ENCODE results near the gene SDC1. TPM values are rescaled to one million over a fixed set of nuclear protein-coding genes. Genes with fewer than 3 reads are reported as not detected.
A peak's percentile ranks its signal among the peaks of the same experiment; 100 is the strongest.

The SDC1 gene
- total RNA-seq, 1 donor from 2014 or later, result 35.1 TPM

- Mint-ChIP-seq H3K4me1 (ENCODE audit: low read depth) (peaks cover 49% of the 10 kb centered on the region), H3K9me3 (ENCODE audit: low read depth) (no peaks in the 10 kb centered on the region), H3K27ac (no peak overlapping the region), H3K4me3 (ENCODE audit: low read depth) (no peak overlapping the region), H3K36me3 (ENCODE audit: insufficient read depth) (no peaks in the 10 kb centered on the region), H3K27me3 (no peaks in the 10 kb centered on the region)
- no peak for DNase-seq (ENCODE audit: low spot score, unreplicated experiment)
- TF ChIP-seq, protein P1, sequence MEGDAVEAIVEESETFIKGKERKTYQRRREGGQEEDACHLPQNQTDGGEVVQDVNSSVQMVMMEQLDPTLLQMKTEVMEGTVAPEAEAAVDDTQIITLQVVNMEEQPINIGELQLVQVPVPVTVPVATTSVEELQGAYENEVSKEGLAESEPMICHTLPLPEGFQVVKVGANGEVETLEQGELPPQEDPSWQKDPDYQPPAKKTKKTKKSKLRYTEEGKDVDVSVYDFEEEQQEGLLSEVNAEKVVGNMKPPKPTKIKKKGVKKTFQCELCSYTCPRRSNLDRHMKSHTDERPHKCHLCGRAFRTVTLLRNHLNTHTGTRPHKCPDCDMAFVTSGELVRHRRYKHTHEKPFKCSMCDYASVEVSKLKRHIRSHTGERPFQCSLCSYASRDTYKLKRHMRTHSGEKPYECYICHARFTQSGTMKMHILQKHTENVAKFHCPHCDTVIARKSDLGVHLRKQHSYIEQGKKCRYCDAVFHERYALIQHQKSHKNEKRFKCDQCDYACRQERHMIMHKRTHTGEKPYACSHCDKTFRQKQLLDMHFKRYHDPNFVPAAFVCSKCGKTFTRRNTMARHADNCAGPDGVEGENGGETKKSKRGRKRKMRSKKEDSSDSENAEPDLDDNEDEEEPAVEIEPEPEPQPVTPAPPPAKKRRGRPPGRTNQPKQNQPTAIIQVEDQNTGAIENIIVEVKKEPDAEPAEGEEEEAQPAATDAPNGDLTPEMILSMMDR (IDR thresholded peaks at IDR 0.05; ENCODE audit: unreplicated experiment), result no peak
Observed at GRCh38 chr2:20187331-20187730, 37.6 kb downstream of the SDC1 start.

DNA sequence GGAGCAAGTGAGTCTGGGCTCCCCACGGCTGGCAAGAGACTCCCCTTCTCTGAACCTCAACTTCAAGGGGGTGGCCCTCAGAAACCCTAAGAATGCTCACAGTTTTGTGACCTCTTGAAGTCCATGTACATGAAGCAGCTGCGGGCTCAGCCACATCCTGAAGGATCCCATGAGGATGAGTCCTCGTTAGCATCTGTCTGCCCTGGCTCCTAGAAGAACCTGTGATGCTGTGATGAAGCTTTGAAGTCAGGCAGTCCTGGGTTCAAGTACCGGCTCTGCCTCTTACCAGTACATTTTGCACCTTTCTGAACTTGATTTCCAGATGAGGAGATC is 38.1 kb downstream of the SDC1 start:
- H3K36me3 Mint-ChIP-seq (ENCODE audit: insufficient read depth), result no peaks in the 10 kb centered on the region
- no peaks in the 10 kb centered on the region for H3K9me3 Mint-ChIP-seq (ENCODE audit: low read depth)
- peaks cover 49% of the 10 kb centered on the region for H3K4me1 Mint-ChIP-seq (ENCODE audit: low read depth)
- peak overlapping the region; percentile 96 for H3K27ac Mint-ChIP-seq
- H3K27me3 Mint-ChIP-seq, result no peaks in the 10 kb centered on the region
- DNase-seq (ENCODE audit: low spot score, unreplicated experiment), result no peak
- no peak overlapping the region for H3K4me3 Mint-ChIP-seq (ENCODE audit: low read depth)
- TF ChIP-seq, protein P1 (IDR thresholded peaks at IDR 0.05; ENCODE audit: unreplicated experiment), result no peak

GRCh38 chr2:20186078-20186854 is 38.7 kb downstream of the SDC1 start:
- peak overlapping the region; percentile 14 for H3K4me3 Mint-ChIP-seq (ENCODE audit: low read depth)
- peak overlapping the region; percentile 96 for H3K27ac Mint-ChIP-seq
- no peak for DNase-seq (ENCODE audit: low spot score, unreplicated experiment)
- peaks cover 49% of the 10 kb centered on the region for H3K4me1 Mint-ChIP-seq (ENCODE audit: low read depth)
- no peaks in the 10 kb centered on the region for H3K9me3 Mint-ChIP-seq (ENCODE audit: low read depth)
- no peaks in the 10 kb centered on the region for H3K36me3 Mint-ChIP-seq (ENCODE audit: insufficient read depth)
- TF ChIP-seq, protein P1 (IDR thresholded peaks at IDR 0.05; ENCODE audit: unreplicated experiment), result no peak
- no peaks in the 10 kb centered on the region for H3K27me3 Mint-ChIP-seq

DNA sequence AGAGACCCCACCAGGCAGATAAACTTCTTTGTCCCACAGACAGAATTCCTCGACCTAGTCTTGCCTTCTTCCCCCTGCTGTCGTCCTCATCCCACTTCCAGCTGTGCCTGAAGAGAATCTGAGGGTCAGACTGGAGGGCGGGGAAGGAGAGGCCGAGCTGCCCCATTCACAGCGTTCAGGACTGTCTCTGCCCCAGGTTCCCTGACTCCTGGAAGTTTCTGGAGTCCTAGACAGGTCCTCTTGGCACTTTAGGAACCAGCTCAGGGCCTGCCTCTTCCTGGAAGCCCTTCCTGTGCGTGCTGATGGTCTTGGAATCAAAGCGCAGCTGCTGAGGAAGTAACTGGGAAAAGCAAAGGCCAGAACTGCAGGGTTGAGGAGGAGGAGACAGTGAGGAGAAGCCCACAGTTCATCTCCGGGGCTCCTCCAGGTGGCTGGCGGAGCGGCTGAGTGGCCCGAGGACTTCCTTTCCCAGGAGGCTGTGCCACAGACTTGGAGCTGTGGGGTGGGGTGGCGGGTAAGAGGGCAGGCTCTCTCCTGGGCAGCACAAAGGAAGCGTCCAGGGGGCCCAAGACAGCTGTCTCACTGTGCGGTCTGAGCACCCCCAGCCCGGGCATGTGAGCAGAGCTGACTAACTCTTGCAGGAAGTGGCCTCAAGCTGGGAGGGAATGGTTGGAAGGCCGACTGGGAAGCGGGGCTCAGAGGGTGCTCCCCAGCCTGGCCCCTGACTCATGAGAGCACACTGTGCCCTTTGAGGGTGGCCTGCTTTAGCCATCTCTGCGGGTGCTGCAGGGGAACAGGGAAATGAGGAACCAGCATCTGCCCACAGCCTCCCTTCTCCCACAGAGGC is 39.5 kb downstream of the SDC1 start:
- H3K4me1 Mint-ChIP-seq (ENCODE audit: low read depth), result peaks cover 49% of the 10 kb centered on the region
- H3K36me3 Mint-ChIP-seq (ENCODE audit: insufficient read depth), result no peaks in the 10 kb centered on the region
- TF ChIP-seq, protein P1 (IDR thresholded peaks at IDR 0.05; ENCODE audit: unreplicated experiment), result no peak
- no peaks in the 10 kb centered on the region for H3K27me3 Mint-ChIP-seq
- no peak overlapping the region for H3K4me3 Mint-ChIP-seq (ENCODE audit: low read depth)
- no peak for DNase-seq (ENCODE audit: low spot score, unreplicated experiment)
- H3K27ac Mint-ChIP-seq, result no peak overlapping the region
- H3K9me3 Mint-ChIP-seq (ENCODE audit: low read depth), result no peaks in the 10 kb centered on the region

DNA sequence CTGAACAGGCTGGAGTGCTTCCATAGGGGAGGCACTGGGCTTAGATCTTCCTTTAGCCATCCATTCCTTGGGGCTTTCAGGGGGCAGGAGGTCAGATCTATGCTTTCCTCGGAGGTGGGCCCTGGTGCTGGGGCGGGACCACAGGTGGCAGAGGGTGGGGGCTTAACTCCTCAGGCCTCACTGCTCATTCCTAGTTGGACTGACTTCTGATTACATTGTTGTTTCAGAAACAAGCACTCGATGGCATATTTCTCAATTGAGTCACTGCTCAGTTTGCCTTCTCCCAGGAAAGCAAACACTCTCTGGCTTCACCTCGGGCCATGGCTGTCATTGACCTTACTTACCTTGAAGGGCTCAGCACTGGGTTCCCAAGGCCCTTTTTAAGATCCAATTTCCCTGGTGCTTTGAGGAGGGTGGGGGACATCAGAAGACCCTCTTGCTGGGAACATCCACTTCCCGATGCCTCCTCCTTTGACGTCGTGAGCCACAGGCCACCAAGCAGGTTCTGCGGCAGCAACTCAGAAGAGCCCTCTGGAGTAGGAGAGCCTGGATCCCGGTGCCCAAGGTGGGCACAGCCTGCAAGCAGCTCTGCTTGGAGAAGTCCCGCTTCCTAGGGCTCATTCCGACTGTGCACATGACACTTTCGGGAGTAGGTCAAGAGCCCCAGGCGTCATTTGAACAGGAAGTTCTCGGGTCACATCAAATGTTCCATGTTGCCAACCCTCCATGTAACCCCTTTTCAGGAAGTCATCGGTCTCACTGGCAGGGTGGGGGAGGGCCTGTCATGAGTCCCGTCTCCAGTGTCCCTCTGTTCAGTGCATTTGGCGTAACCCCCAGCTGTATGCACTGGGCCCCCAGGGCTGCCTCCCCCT is 40.6 kb downstream of the SDC1 start:
- Mint-ChIP-seq H3K27me3 (no peaks in the 10 kb centered on the region), H3K9me3 (ENCODE audit: low read depth) (no peaks in the 10 kb centered on the region), H3K36me3 (ENCODE audit: insufficient read depth) (no peaks in the 10 kb centered on the region), H3K4me3 (ENCODE audit: low read depth) (no peak overlapping the region), H3K27ac (peak overlapping the region; percentile 95), H3K4me1 (ENCODE audit: low read depth) (peaks cover 45% of the 10 kb centered on the region)
- no peak for DNase-seq (ENCODE audit: low spot score, unreplicated experiment)
- TF ChIP-seq, protein P1 (IDR thresholded peaks at IDR 0.05; ENCODE audit: unreplicated experiment), result no peak
